ENCODE data around the gene ATP11A. TPM values are rescaled to one million over a fixed set of nuclear protein-coding genes. Genes with fewer than 3 reads are reported as not detected.

ATP11A gene
- total and polyA plus RNA-seq, 4 donors: 3.1 to 68.1 (median 28.6) TPM

- Histone ChIP-seq H3K9me3 (ENCODE audit: control insufficient read depth, low read length) (no peaks in the 10 kb centered on the region), H3K36me3 (ENCODE audit: control insufficient read depth in 1 of 2, insufficient read depth in 2 of 2, low read length in 1 of 2) (no peaks in the 10 kb centered on the region), H3K27me3 (ENCODE audit: control insufficient read depth in 1 of 2, insufficient read depth in 2 of 2, low read length in 1 of 2) (no peaks in the 10 kb centered on the region), H3K4me1 (ENCODE audit: control insufficient read depth in 1 of 2, insufficient read depth in 2 of 2, low read length in 2 of 2) (no peaks in the 10 kb centered on the region), H3K27ac (ENCODE audit: low read depth in 1 of 2, low read length in 2 of 2) (no peak overlapping the region), H3K4me3 (ENCODE audit: low read length in 2 of 2) (no peak overlapping the region)
- 45 to 60% methylated on average over 22 of the region's 22 CpGs for WGBS, 2 donors
- no peak for ATAC-seq (ENCODE audit: low FRiP score)
- intact Hi-C loops (cut with DNase I): loop anchor here in 1 of 2 donors (5.0 kb wide), 1 partner anchor 63 kb away; no protein-coding TSS in a partner anchor
- no peak for DNase-seq
Observed at GRCh38 chr13:112744168-112745021, 54.6 kb downstream of the ATP11A start.

- intact Hi-C loops (cut with DNase I): no loop called here
- no peak for DNase-seq
- no peaks in the 10 kb centered on the region for H3K4me1 ChIP-seq (ENCODE audit: control insufficient read depth in 1 of 2, insufficient read depth in 2 of 2, low read length in 2 of 2)
- ATAC-seq (ENCODE audit: low FRiP score): no peak
- no peaks in the 10 kb centered on the region for H3K27me3 ChIP-seq (ENCODE audit: control insufficient read depth in 1 of 2, insufficient read depth in 2 of 2, low read length in 1 of 2)
- H3K9me3 ChIP-seq (ENCODE audit: control insufficient read depth, low read length): no peaks in the 10 kb centered on the region
- H3K27ac ChIP-seq (ENCODE audit: low read depth in 1 of 2, low read length in 2 of 2): no peak overlapping the region
- 91% methylated on average over 29 of the region's 29 CpGs for WGBS, 2 donors
- H3K36me3 ChIP-seq (ENCODE audit: control insufficient read depth in 1 of 2, insufficient read depth in 2 of 2, low read length in 1 of 2): no peaks in the 10 kb centered on the region
- H3K4me3 ChIP-seq (ENCODE audit: low read length in 2 of 2): no peak overlapping the region
Observed at GRCh38 chr13:112746044-112746443, 56.2 kb downstream of the ATP11A start.

GRCh38 chr13:112747256-112747655 is 57.4 kb downstream of the ATP11A start:
- Histone ChIP-seq H3K27ac (ENCODE audit: low read depth in 1 of 2, low read length in 2 of 2) (no peak overlapping the region), H3K4me1 (ENCODE audit: control insufficient read depth in 1 of 2, insufficient read depth in 2 of 2, low read length in 2 of 2) (no peaks in the 10 kb centered on the region), H3K9me3 (ENCODE audit: control insufficient read depth, low read length) (no peaks in the 10 kb centered on the region), H3K27me3 (ENCODE audit: control insufficient read depth in 1 of 2, insufficient read depth in 2 of 2, low read length in 1 of 2) (no peaks in the 10 kb centered on the region), H3K4me3 (ENCODE audit: low read length in 2 of 2) (no peak overlapping the region), H3K36me3 (ENCODE audit: control insufficient read depth in 1 of 2, insufficient read depth in 2 of 2, low read length in 1 of 2) (no peaks in the 10 kb centered on the region)
- intact Hi-C loops (cut with DNase I): no loop called here
- DNase-seq (no peak), ATAC-seq (ENCODE audit: low FRiP score) (no peak)
- 55 to 60% methylated on average over 9 of the region's 9 CpGs for WGBS, 2 donors

- DNase-seq (peak in 1 of 2 donors; percentile 69), ATAC-seq (ENCODE audit: low FRiP score) (peak; percentile 60)
- no peak overlapping the region for H3K4me3 ChIP-seq (ENCODE audit: low read length in 2 of 2)
- no peaks in the 10 kb centered on the region for H3K9me3 ChIP-seq (ENCODE audit: control insufficient read depth, low read length)
- no peaks in the 10 kb centered on the region for H3K36me3 ChIP-seq (ENCODE audit: control insufficient read depth in 1 of 2, insufficient read depth in 2 of 2, low read length in 1 of 2)
- intact Hi-C loops (cut with DNase I): no loop called here
- H3K27ac ChIP-seq (ENCODE audit: low read depth in 1 of 2, low read length in 2 of 2): no peak overlapping the region
- WGBS, 2 donors: 68 to 73% methylated on average over 18 of the region's 18 CpGs
- H3K27me3 ChIP-seq (ENCODE audit: control insufficient read depth in 1 of 2, insufficient read depth in 2 of 2, low read length in 1 of 2): no peaks in the 10 kb centered on the region
- no peaks in the 10 kb centered on the region for H3K4me1 ChIP-seq (ENCODE audit: control insufficient read depth in 1 of 2, insufficient read depth in 2 of 2, low read length in 2 of 2)
Observed at GRCh38 chr13:112748947-112749735, 59.3 kb downstream of the ATP11A start.

- DNase-seq: no peak
- WGBS, 2 donors: 76 to 91% methylated on average over 10 of the region's 10 CpGs
Observed at GRCh38 chr13:112750570-112750969, 60.7 kb downstream of the ATP11A start.

GRCh38 chr13:112751617-112752016 is 61.8 kb downstream of the ATP11A start:
- ATAC-seq (ENCODE audit: low FRiP score) (no peak), DNase-seq (no peak)
- Histone ChIP-seq H3K36me3 (ENCODE audit: control insufficient read depth in 1 of 2, insufficient read depth in 2 of 2, low read length in 1 of 2) (no peaks in the 10 kb centered on the region), H3K27me3 (ENCODE audit: control insufficient read depth in 1 of 2, insufficient read depth in 2 of 2, low read length in 1 of 2) (no peaks in the 10 kb centered on the region), H3K4me1 (ENCODE audit: control insufficient read depth in 1 of 2, insufficient read depth in 2 of 2, low read length in 2 of 2) (no peaks in the 10 kb centered on the region), H3K9me3 (ENCODE audit: control insufficient read depth, low read length) (no peaks in the 10 kb centered on the region), H3K27ac (ENCODE audit: low read depth in 1 of 2, low read length in 2 of 2) (no peak overlapping the region), H3K4me3 (ENCODE audit: low read length in 2 of 2) (no peak overlapping the region)
- WGBS, 2 donors: 95 to 98% methylated on average over 7 of the region's 7 CpGs
- intact Hi-C loops (cut with DNase I): no loop called here

More at GRCh38 chr13:112750570-112750969, 60.7 kb downstream of the ATP11A start:
- Histone ChIP-seq H3K27ac (ENCODE audit: low read depth in 1 of 2, low read length in 2 of 2) (no peak overlapping the region), H3K4me1 (ENCODE audit: control insufficient read depth in 1 of 2, insufficient read depth in 2 of 2, low read length in 2 of 2) (no peaks in the 10 kb centered on the region), H3K9me3 (ENCODE audit: control insufficient read depth, low read length) (no peaks in the 10 kb centered on the region), H3K36me3 (ENCODE audit: control insufficient read depth in 1 of 2, insufficient read depth in 2 of 2, low read length in 1 of 2) (no peaks in the 10 kb centered on the region), H3K27me3 (ENCODE audit: control insufficient read depth in 1 of 2, insufficient read depth in 2 of 2, low read length in 1 of 2) (no peaks in the 10 kb centered on the region), H3K4me3 (ENCODE audit: low read length in 2 of 2) (no peak overlapping the region)
- intact Hi-C loops (cut with DNase I): no loop called here
- no peak for ATAC-seq (ENCODE audit: low FRiP score)

GRCh38 chr13:112752211-112752610 is 62.4 kb downstream of the ATP11A start:
- no peaks in the 10 kb centered on the region for H3K27me3 ChIP-seq (ENCODE audit: control insufficient read depth in 1 of 2, insufficient read depth in 2 of 2, low read length in 1 of 2)
- H3K9me3 ChIP-seq (ENCODE audit: control insufficient read depth, low read length): no peaks in the 10 kb centered on the region
- H3K27ac ChIP-seq (ENCODE audit: low read depth in 1 of 2, low read length in 2 of 2): no peak overlapping the region
- no peak overlapping the region for H3K4me3 ChIP-seq (ENCODE audit: low read length in 2 of 2)
- WGBS, 2 donors: 95 to 96% methylated on average over 20 of the region's 20 CpGs
- DNase-seq (no peak), ATAC-seq (ENCODE audit: low FRiP score) (no peak)
- H3K36me3 ChIP-seq (ENCODE audit: control insufficient read depth in 1 of 2, insufficient read depth in 2 of 2, low read length in 1 of 2): no peaks in the 10 kb centered on the region
- H3K4me1 ChIP-seq (ENCODE audit: control insufficient read depth in 1 of 2, insufficient read depth in 2 of 2, low read length in 2 of 2): no peaks in the 10 kb centered on the region
- intact Hi-C loops (cut with DNase I): no loop called here

GRCh38 chr13:112752711-112753541 is 63.1 kb downstream of the ATP11A start:
- Histone ChIP-seq H3K27ac (ENCODE audit: low read depth in 1 of 2, low read length in 2 of 2) (no peak overlapping the region), H3K36me3 (ENCODE audit: control insufficient read depth in 1 of 2, insufficient read depth in 2 of 2, low read length in 1 of 2) (no peaks in the 10 kb centered on the region), H3K4me3 (ENCODE audit: low read length in 2 of 2) (no peak overlapping the region), H3K27me3 (ENCODE audit: control insufficient read depth in 1 of 2, insufficient read depth in 2 of 2, low read length in 1 of 2) (no peaks in the 10 kb centered on the region), H3K9me3 (ENCODE audit: control insufficient read depth, low read length) (no peaks in the 10 kb centered on the region), H3K4me1 (ENCODE audit: control insufficient read depth in 1 of 2, insufficient read depth in 2 of 2, low read length in 2 of 2) (no peaks in the 10 kb centered on the region)
- ATAC-seq (ENCODE audit: low FRiP score): peak; percentile 19
- no peak for DNase-seq
- WGBS, 2 donors: 93 to 94% methylated on average over 24 of the region's 24 CpGs
- intact Hi-C loops (cut with DNase I): no loop called here

Data from aorta (tissue), 5 donors.